Stimulated activated CD4-positive, alpha-beta T cell treated with anti-CD3 and anti-CD28 coated beads, TNF-alpha, amount 100 ng/mL, for 4 hours (primary cell): Measurements from ENCODE around the gene CHKB.
"Not testable (repeated sequence)": the region's sequence is repeated elsewhere in the genome, so short reads cannot be mapped to it uniquely, and the experiment has no call there.

Source experiments
- DNase-seq, 3 experiments: peaks; one replicate each; pipeline ENCODE4 v3.0.0-alpha.2; 2020; ENCODE audit warnings: low read depth in 3 of 3

Gene CHKB, protein sequence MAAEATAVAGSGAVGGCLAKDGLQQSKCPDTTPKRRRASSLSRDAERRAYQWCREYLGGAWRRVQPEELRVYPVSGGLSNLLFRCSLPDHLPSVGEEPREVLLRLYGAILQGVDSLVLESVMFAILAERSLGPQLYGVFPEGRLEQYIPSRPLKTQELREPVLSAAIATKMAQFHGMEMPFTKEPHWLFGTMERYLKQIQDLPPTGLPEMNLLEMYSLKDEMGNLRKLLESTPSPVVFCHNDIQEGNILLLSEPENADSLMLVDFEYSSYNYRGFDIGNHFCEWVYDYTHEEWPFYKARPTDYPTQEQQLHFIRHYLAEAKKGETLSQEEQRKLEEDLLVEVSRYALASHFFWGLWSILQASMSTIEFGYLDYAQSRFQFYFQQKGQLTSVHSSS

DNA sequence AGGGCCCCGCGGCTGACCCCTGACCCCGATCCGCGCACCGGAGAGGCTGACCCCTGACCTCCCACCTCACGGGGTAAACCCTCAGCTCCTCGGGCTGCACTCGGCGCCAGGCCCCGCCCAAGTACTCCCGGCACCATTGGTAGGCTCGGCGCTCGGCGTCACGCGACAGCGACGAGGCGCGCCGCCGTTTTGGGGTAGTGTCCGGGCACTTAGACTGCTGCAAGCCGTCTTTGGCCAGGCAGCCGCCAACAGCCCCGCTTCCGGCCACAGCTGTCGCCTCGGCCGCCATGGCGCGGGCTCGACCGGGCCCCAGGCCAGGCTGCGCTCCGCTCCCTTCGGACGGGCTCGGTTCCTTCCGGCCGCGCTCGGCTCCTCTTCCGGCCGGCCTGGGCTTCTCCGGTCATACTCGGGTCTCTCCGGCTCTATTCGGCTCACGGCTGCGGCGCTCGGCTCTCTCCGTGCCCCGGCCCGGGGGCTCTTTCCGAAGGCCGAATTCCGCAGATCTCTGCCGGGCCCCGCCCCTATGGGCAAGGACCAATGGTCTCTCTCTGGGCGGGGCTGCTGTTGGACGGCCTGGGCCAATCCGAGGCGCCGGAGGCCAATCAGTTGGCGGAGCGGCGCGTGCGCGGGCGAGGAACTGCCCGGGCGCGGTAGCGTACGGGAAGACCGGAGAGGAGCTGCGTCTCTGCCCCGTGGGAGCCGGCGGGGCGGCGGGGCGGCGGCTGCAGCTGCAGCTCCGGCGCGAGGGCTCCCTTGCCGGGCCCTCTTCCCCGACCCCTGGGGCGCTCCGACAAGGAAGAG lies at the start of gene CHKB:
Gene CHKB, minus strand, starts transcription at position 357 of the 801 bp plus-strand sequence. Its CDS starts 68 bp downstream, at position 289.
- DNase-seq: peak; percentile 94 to 97 (median 96)

DNA sequence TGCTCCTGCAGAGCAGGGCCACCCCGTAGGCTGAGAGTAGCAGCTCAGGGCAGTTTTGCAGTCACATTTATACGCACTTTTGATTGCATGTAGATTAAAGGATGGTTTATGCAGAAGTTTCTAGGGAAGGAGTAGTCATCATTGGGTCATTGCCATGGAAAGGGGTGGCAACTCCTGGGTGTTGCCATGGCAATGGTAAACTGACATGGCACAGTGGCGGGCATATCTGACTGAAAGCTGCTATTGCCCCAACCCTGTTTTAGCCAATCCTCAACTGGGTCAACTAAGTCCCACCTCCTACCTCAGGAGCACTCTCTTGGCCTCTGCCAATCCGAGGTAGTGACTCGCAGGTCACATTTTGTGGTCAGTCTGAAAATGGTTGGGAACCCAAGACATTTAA lies 47.7 kb upstream of the CHKB start:
- DNase-seq: no peak

DNA sequence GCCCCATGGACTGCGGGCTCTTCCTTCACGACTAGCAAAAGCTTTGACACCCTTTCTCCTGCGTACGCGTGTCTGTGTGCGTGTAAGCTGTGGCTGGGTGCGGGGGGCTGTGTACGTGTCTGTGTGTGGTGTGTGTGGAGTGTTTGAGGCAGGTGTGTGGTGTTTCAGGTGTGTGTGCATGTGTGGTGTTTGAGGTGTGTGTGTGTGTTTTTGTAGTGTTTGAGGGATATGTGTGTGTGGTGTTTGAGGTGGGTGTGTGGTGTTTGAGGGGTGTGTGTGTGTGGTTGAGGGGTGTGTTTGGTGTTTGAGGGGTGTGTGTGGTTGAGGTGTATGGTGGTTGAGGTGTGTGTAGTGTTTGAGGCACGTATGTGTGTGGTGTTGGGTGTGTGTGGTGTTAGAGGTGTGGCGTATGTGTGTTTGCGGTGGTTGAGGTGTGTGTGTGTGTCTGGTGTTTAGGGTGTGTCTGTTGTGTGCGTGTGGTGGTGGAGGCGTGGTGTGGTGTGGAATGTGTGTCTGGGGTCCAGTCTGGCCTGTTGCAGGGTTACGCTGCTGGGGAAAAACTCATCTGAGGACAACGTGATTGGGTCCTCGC lies 46.0 kb upstream of the CHKB start:
- no peak for DNase-seq

DNA sequence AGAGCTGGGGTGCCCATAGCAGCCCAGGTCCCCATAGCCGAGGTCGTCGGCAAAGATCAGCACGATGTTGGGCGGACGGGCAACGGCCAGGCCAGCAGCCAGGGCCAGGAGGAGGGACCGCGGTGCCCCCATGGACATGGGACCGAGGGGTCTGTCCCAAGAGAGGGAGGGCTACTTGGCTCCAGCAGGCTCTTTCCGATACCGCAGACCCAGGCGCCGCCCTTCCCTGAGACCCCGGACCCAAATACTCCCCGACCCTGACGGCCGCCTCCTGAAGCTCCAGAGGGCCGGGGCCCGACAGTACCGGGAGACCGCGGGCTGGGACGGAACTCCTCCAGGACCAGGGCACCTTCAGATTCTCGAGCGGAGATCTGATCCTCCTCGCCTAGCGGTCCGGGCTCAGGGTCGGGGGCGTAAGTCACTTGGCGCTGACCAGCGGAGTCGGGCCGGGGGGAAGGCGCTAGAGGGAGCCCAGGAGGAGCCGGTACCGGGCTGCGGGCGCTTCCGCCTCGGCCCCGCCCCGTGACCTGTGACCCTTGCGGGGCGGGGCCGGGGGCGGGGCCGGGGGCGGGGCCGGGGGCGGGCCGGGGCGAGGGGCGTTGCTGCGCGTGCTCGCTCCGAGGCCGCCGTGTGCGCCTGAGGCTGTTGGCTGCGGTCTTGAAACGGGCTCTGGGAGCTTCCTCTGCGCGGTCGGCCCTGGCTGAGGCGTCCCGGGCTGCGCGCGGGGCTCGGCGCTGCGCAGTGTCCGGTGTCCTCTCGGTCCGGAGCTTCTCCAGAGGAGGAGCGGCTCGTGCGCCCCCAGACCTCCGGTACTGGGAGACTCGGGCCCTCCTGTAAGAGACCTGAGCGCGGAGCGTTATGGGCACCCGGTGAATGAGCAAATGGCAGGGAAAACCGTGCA lies 45.2 kb upstream of the CHKB start, which contains the start of gene ARSA:
Gene ARSA, minus strand, starts transcription at position 511 of the 901 bp plus-strand sequence. Its CDS starts 373 bp downstream, at position 138.
- DNase-seq: peak; percentile 55 to 61 (median 58)

DNA sequence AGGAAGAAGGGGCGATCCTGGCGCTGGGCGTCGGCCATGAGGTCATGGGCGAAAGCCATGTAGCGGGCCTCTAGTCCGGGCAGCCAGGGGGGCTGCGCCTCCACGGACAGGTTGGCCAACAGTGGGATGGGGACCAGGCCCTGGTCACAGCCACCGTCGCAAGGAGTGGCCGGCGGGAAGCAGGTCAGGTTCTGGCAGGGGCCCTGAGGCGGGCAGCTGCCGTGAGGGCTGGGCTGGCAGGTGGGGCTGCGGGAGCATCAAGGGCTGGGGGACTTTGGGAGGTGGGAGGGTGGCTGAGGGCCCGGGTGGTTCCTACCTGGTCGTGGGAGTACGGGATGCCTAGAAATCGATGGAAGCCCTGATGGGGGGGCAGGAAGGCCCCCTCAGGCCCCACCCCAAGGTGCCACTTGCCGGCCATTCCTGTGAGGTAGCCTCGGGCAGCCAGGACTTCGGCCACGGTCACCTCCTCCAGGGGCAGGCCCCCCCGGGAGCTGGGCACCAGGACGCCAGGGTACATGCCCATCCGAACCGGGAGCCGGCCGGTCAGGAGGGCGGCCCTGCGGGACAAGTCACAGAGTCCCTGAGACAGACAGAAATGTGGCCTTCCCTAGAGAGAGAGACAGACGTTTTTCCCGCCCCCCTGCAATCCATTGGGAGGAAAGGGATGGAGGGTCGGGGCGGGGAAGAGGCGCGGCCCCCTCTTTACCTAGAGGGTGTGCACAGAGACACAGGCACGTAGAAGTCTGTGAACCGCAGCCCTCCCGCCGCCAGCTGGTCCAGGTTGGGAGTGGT lies 44.4 kb upstream of the CHKB start:
- no peak for DNase-seq

DNA sequence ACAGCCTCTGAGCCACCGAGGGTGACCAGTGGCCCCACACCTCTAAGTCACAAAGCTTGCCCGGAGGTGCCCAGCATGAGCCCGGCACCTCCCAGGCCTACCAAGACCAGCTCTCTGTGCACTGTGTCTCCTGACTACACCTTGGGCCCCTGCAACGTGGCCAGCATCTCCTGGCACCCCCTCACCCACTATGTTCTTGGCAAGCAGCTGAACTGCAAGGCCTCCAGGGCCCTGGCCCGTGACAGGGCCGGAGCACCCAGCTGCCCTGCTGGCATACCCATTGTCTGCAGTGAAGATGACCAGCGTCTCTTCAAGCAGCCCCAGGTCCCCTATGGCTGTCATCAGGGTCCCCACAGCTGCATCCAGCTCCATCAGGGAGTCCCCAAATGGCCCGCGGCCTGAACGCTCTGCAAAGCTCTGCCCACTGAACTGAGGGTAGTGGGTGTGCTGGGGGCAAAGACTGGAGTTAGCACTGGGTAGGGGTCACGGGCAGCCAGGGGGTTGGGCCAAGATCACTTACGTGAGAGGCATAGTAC lies 43.7 kb upstream of the CHKB start:
- DNase-seq: no peak

DNA sequence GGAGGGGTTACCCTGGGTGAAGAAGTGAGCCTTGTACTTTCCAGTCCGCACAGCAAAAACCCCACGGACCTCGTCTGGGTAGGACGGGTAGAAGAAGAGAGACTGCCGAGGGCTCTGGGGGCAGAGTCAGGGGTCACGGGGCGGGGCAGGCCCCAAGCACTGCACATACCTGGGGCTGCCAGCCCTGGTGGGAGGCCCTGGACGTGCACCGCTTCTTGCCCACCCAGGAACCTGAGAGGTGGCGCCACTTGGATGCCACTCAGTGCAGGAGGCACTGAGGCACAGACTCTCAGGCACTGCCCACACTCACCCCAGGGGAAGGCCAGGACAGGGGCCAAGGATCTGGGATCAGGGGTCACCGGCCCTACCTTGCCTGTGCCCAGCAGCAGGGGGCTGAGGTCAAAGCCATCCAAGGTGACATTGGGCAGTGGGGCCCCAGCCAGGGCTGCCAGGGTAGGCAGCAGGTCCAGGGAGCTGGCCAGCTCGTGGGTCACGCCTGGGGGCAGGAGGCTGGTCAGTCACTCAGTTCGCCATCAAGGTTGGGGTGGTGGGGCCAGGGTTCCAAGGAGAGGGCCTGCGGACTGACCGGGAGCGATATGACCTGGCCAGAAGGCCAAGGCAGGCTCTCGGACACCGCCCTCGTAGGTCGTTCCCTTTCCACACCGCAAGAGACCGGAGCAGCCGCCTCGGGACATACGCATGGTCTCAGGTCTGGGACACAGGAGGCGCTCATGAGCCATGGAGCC lies 43.1 kb upstream of the CHKB start:
- no peak for DNase-seq

DNA sequence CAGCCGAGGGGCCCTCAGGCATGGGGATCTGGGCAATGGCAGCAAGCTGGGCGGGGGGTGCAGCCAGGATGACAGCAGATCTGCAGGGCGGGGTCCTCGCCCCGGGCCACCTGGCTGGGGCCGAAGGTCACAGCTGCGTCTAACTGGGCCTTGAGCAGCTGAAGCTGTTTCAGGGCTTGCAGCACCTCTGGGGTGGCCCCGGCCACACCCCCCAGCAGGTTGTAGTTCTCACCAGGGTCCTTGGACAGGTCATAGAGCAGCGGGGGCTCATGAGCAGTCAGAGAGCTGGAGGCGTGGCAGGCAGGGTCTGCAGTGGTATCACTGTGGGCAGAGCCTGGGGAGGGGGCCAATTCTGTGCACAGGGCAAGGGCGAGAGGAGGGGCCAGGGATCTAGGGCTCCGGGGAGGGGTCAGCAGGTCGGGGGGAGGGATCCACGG lies 42.5 kb upstream of the CHKB start:
- DNase-seq: no peak

DNA sequence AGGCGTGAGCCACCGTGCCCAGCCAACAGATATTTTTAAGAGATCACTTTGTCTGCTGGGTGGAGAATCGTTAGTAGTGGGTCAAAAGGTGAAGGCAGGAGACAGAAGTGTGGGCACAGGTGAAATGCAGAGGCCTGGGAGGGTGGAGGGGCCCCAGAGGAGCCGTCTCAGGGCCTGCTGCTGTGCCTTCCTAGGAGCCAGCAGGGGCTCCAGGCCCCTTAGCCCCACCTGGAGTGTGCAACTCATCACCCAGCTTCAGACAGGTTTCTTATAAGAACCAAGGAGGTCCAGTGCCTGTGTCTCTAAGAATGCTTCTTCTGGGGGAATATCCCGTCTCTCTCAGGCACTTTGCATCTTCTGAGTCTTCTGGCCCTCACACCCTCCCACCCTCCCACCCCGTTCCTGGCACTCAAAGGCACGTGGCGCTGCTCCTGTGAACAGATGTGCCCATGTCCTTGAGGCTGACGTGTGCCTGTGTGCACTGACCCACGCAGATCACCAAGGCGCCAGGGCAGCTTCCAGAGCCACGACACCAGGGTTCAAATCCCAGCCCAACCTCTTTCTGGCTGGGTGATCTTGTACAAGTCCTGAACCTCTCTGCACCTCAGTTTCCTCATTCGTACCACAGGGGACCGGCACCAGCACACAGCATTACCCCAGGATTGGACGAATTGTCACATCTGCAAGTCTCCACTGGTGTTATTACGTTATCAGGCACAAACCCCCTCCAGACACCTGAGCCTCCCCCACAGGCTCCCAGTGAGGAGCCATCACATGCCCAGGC lies 41.9 kb upstream of the CHKB start:
- no peak for DNase-seq

DNA sequence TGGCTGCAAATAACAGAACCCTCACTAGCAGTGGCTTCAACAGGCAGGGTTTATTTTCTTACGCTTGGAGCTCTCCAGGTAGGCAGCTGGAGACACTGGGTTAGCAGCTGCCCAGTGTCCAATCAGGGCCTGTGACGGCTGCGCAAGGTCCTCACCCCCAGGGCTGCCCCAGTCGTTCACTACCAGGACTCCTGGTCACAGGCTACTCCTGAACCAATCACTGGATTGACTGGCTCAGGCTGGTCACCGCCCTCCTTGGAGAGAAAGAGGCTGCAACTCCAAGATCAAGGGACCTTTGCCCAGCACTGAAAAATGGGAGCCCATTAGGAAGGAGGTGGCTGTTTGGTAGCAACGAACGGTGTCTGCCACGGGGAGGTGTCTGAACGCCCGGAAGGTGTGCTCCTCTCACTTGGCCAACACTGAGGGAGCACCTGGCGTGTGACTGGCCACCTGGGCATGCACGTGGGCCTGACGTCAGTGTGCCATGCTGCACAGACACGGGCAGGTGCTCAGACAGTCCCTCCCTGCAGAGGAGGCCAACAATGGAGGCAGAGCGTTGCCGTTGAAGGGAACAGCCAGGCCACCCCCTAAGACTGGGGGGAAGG lies 40.2 kb upstream of the CHKB start:
- no peak for DNase-seq

DNA sequence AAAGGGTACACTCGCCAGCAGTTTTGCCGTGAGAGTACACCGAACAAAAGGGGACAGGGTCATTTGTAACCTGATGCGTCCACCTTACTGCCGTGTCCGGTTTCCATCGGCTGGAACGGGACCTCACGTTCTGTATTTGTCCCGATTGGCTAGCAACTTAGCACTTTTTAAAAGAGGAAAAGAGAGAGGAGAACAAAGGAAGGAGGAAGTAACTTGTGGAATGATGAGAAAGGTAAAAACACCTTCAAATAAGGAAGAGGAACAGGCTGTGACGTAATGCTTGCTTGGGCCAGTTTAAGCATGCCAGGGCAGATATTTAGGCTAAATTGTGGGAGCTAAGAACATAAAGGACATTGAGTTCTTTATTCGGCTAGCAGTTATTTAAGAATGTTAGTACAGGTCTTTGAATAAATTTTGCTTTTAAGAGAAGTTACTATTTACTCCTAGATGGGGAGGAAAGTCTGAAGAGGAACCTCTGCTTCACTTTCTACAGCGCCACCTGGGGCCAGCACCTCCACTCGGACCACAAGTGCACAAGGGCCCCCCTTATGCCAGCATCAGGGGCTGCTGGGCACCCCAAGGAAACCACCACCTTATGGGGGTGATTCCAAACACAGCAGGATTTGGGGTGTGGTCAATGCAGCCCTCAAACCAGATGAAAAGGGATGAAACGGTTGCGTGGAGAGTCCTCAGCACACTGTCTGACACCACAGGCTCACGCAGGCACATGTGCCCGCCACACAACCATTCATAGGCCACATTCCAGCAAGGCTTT lies 39.5 kb upstream of the CHKB start:
- DNase-seq: no peak

DNA sequence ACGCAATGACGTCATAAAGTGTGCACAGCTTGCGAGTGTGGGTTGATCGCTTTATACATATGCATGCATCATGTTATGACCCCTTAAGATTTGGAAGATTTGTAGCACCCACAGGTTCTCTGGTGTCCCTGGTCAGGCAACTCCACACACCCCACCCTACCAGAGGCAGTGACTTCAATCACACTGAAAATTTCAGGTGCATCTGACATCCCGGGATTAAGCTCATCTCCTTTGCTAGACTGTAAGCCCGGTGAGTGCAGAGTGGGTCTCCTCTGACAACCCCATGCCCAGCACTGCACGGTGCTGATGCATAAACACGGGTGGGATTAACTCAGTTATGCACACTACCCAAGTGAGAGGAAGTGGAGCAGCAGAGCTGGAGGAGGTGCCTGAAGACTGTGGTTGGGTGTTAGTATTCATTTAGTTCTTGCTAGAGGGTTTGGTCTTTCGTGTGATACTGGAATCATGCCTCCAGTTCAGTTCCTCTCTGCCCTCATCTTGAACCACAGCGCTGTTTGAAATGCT lies 38.8 kb upstream of the CHKB start:
- peak in 1 of 3 experiments; percentile 19 for DNase-seq

DNA sequence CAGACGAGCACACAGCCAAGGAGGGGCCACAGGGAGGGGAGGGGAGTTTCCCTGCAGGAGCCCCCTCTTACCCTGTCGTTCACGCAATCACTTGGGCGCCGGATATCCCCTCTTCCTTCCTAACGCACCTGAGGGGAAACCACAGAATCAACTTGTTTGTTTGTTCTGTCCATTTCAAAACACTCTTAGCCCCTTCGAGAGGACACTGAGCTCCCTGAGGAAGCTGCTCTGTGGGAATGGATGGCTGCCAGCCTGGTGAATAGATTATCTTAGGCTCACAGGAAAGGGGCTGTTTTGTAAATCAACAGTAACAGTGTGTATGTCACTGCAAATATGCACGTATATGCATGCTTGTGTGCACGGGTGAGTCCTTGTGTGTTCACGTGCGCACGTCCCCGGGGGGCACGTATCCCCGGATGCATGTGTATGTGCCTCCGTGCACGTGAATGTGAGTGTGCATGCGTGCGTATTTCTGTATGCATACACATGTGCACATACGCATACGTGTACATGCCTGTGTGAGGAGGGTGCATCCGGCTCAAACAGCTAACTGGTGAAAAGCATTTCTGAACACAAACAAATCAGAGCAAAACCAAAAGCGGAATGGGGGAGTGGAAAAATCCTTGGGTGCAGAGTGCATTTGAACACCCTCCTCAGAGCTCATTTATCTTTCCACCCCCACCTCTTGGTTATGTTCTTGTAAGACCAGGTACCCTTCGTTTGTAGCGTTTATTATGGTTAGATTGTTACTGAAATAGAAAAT lies 38.1 kb upstream of the CHKB start:
- peak in 1 of 3 experiments; percentile 14 for DNase-seq

DNA sequence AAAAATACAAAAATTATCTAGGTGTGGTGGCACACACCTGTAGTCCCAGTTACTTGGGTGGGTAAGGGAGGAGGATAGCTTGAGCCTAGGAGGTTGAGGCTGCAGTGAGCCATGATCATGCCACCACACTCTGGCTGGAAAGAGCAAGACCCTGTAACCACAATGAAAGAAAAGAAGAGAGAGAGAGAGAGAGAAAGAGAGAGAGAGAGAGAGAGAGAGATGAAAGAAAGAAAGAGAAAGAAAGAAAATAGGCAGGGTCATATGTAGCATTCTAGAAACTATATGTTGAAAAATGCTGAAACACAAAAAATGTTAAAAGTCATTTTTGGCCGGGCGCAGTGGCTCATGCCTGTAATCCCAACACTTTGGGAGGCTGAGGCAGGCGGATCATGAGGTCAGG lies 31.6 kb upstream of the CHKB start:
- DNase-seq: not testable (repeated sequence)

DNA sequence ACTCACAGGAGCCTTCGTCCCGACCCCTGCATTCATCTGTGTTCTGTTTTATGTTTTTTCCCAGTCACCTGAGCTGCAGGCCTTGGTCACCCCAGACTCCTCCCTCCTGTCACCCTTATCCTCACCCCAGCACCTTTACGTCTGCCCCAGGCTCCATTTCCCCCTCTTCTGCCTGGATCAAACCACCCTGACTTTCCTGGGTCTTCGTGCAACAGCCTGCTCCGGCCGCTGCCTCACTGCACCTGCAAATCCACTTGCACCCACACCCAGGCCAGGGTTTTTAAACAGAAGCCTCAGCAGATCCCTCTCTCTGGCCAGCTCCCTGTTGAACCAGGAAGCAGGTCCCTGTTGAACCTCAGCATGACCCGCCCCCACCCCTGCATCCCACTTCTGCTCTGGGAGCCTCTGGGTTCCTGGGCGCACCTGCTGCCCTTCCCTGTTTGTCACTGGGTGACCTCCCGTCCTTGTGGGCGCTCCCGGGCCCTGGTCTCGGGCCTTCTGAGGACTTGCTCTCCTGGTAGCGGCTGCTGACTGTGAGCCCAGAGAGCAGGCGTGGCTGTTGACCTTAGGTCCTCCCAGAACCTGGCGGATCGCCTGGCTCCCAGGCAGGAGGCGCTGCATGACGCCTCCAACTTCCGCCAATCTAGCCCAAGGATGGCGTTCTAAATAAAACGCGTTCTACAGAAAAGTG lies 30.8 kb upstream of the CHKB start:
- DNase-seq: no peak
